Measurements from ENCODE around the gene RALGPS2. TPM values are rescaled to one million over a fixed set of nuclear protein-coding genes. Genes with fewer than 3 reads are reported as not detected.
A peak's percentile ranks its signal among the peaks of the same experiment; 100 is the strongest.
"Not testable (repeated sequence)": the region's sequence is repeated elsewhere in the genome, so short reads cannot be mapped to it uniquely, and the experiment has no call there.

The RALGPS2 gene
- total RNA-seq, 5 donors from 2014 or later (not counting 1 experiment from before 2014, with no cell fraction given): 11.2 to 17.5 (median 12.4) TPM

GRCh38 chr1:178747361-178747760, 22.3 kb downstream of the RALGPS2 start:
- H3K27me3 Mint-ChIP-seq; H3K27ac Mint-ChIP-seq; H3K27ac ChIP-seq (ENCODE audit: low read length); CTCF ChIA-PET; H3K4me3 ChIP-seq (ENCODE audit: control insufficient read depth in 1 of 2, extremely low read depth in 1 of 2, low read length in 1 of 2); H3K4me1 ChIP-seq (ENCODE audit: control insufficient read depth in 1 of 2, extremely low read depth in 1 of 2, insufficient read depth in 2 of 2, low read length in 2 of 2); H3K36me3 ChIP-seq (ENCODE audit: control insufficient read depth in 2 of 2, extremely low read depth in 1 of 2, insufficient read depth in 1 of 2, low read length in 1 of 2); ATAC-seq (replicated peaks in 1 of 4); H3K4me3 Mint-ChIP-seq; POLR2A ChIA-PET; DNase-seq; H3K4me1 Mint-ChIP-seq; H3K27me3 ChIP-seq (replicated peaks in 1 of 2; ENCODE audit: control insufficient read depth in 2 of 2, extremely low read depth in 1 of 2, insufficient read depth in 2 of 2, low read length in 1 of 2); H3K9me3 ChIP-seq: not testable (repeated sequence)
- Mint-ChIP-seq H3K9me3 (peaks cover 0 to 12% (median 0%) of the 10 kb centered on the region in 3 donors), H3K36me3 (peaks cover 18% of the 10 kb centered on the region)
- no CpG with 5 or more reads among the region's 3 CpGs for WGBS (ENCODE audit: insufficient coverage)

- no peaks in the 10 kb centered on the region for H3K36me3 ChIP-seq (ENCODE audit: control insufficient read depth in 2 of 2, extremely low read depth in 1 of 2, insufficient read depth in 1 of 2, low read length in 1 of 2)
- ATAC-seq (replicated peaks in 1 of 4) (no peak), DNase-seq (no peak)
- Mint-ChIP-seq H3K36me3 (peaks cover 7% of the 10 kb centered on the region), H3K27ac (no peak overlapping the region), H3K4me3 (no peak overlapping the region), H3K27me3 (no peaks in the 10 kb centered on the region), H3K4me1 (peaks cover 0 to 6% (median 0%) of the 10 kb centered on the region in 3 donors), H3K9me3 (no peaks in the 10 kb centered on the region)
- H3K27me3 ChIP-seq (replicated peaks in 1 of 2; ENCODE audit: control insufficient read depth in 2 of 2, extremely low read depth in 1 of 2, insufficient read depth in 2 of 2, low read length in 1 of 2): no peaks in the 10 kb centered on the region
- WGBS (ENCODE audit: insufficient coverage): 100% methylated on average over 1 of the region's 5 CpGs
- H3K27ac ChIP-seq (ENCODE audit: low read length): no peak overlapping the region
- no peaks in the 10 kb centered on the region for H3K9me3 ChIP-seq
- POLR2A ChIA-PET: no interaction called here
- H3K4me1 ChIP-seq (ENCODE audit: control insufficient read depth in 1 of 2, extremely low read depth in 1 of 2, insufficient read depth in 2 of 2, low read length in 2 of 2): no peaks in the 10 kb centered on the region
- H3K4me3 ChIP-seq (ENCODE audit: control insufficient read depth in 1 of 2, extremely low read depth in 1 of 2, low read length in 1 of 2): no peak overlapping the region
- CTCF ChIA-PET: interaction anchor here (1.1 to 1.3 kb wide), 3 partner anchors 217 to 219 kb away, joined by 3 to 4 read pairs (median 3); no protein-coding TSS in a partner anchor
These were observed 24.6 kb downstream of the RALGPS2 start for GRCh38 chr1:178749581-178750166.

- DNase-seq: no peak
- no peaks in the 10 kb centered on the region for H3K4me1 ChIP-seq (ENCODE audit: control insufficient read depth in 1 of 2, extremely low read depth in 1 of 2, insufficient read depth in 2 of 2, low read length in 2 of 2)
- no peaks in the 10 kb centered on the region for H3K9me3 ChIP-seq
- WGBS (ENCODE audit: insufficient coverage): 92% methylated on average over 3 of the region's 4 CpGs
- H3K27me3 Mint-ChIP-seq: no peaks in the 10 kb centered on the region
- H3K36me3 ChIP-seq (ENCODE audit: control insufficient read depth in 2 of 2, extremely low read depth in 1 of 2, insufficient read depth in 1 of 2, low read length in 1 of 2): no peaks in the 10 kb centered on the region
- H3K27ac Mint-ChIP-seq: no peak overlapping the region
- peaks cover 0 to 10% (median 3%) of the 10 kb centered on the region in 3 donors for H3K9me3 Mint-ChIP-seq
- POLR2A ChIA-PET: no interaction called here
- CTCF ChIA-PET: interaction anchor here in 1 of 2 donors (0.5 to 1.2 kb wide), 6 partner anchors 20 to 218 kb away, joined by 3 to 6 read pairs (median 4); no protein-coding TSS in a partner anchor
- H3K4me1 Mint-ChIP-seq: peaks cover 0 to 6% (median 0%) of the 10 kb centered on the region in 3 donors
- H3K4me3 Mint-ChIP-seq: no peak overlapping the region
- H3K27me3 ChIP-seq (replicated peaks in 1 of 2; ENCODE audit: control insufficient read depth in 2 of 2, extremely low read depth in 1 of 2, insufficient read depth in 2 of 2, low read length in 1 of 2): no peaks in the 10 kb centered on the region
- H3K36me3 Mint-ChIP-seq: peaks cover 15% of the 10 kb centered on the region
- no peak overlapping the region for H3K27ac ChIP-seq (ENCODE audit: low read length)
- no peak for ATAC-seq (replicated peaks in 1 of 4)
- H3K4me3 ChIP-seq (ENCODE audit: control insufficient read depth in 1 of 2, extremely low read depth in 1 of 2, low read length in 1 of 2): no peak overlapping the region
These were observed 26.0 kb downstream of the RALGPS2 start for GRCh38 chr1:178751046-178751445.

- no peaks in the 10 kb centered on the region for H3K27me3 Mint-ChIP-seq
- ChIA-PET CTCF (interaction anchor here (0.6 to 1.7 kb wide), 7 partner anchors 32 to 418 kb away, joined by 3 to 8 read pairs (median 4); no protein-coding TSS in a partner anchor), POLR2A (interaction anchor here in 1 of 2 donors (0.5 kb wide), 1 partner anchor 27 kb away, joined by 7 read pairs; no protein-coding TSS in a partner anchor)
- no peak overlapping the region for H3K27ac ChIP-seq (ENCODE audit: low read length)
- no peaks in the 10 kb centered on the region for H3K9me3 ChIP-seq
- H3K27ac Mint-ChIP-seq: no peak overlapping the region
- DNase-seq: no peak
- H3K9me3 Mint-ChIP-seq: peaks cover 3 to 22% (median 6%) of the 10 kb centered on the region in 3 donors
- H3K27me3 ChIP-seq (replicated peaks in 1 of 2; ENCODE audit: control insufficient read depth in 2 of 2, extremely low read depth in 1 of 2, insufficient read depth in 2 of 2, low read length in 1 of 2): no peaks in the 10 kb centered on the region
- no peak overlapping the region for H3K4me3 Mint-ChIP-seq
- H3K36me3 Mint-ChIP-seq: peaks cover 19% of the 10 kb centered on the region
- no peak for ATAC-seq (replicated peaks in 1 of 4)
- H3K4me1 ChIP-seq (ENCODE audit: control insufficient read depth in 1 of 2, extremely low read depth in 1 of 2, insufficient read depth in 2 of 2, low read length in 2 of 2): no peaks in the 10 kb centered on the region
- H3K4me1 Mint-ChIP-seq: peaks cover 0 to 19% (median 6%) of the 10 kb centered on the region in 3 donors
- H3K36me3 ChIP-seq (ENCODE audit: control insufficient read depth in 2 of 2, extremely low read depth in 1 of 2, insufficient read depth in 1 of 2, low read length in 1 of 2): no peaks in the 10 kb centered on the region
- no CpG with 5 or more reads among the region's 2 CpGs for WGBS (ENCODE audit: insufficient coverage)
- no peak overlapping the region for H3K4me3 ChIP-seq (ENCODE audit: control insufficient read depth in 1 of 2, extremely low read depth in 1 of 2, low read length in 1 of 2)
These were observed 27.8 kb downstream of the RALGPS2 start for GRCh38 chr1:178752891-178753290.

- DNase-seq; H3K4me1 ChIP-seq (ENCODE audit: control insufficient read depth in 1 of 2, extremely low read depth in 1 of 2, insufficient read depth in 2 of 2, low read length in 2 of 2); H3K4me3 Mint-ChIP-seq; H3K9me3 ChIP-seq; H3K27me3 Mint-ChIP-seq; H3K4me3 ChIP-seq (ENCODE audit: control insufficient read depth in 1 of 2, extremely low read depth in 1 of 2, low read length in 1 of 2); ATAC-seq (replicated peaks in 1 of 4); POLR2A ChIA-PET; CTCF ChIA-PET; H3K27me3 ChIP-seq (replicated peaks in 1 of 2; ENCODE audit: control insufficient read depth in 2 of 2, extremely low read depth in 1 of 2, insufficient read depth in 2 of 2, low read length in 1 of 2); H3K27ac ChIP-seq (ENCODE audit: low read length); H3K36me3 ChIP-seq (ENCODE audit: control insufficient read depth in 2 of 2, extremely low read depth in 1 of 2, insufficient read depth in 1 of 2, low read length in 1 of 2); H3K27ac Mint-ChIP-seq: not testable (repeated sequence)
- Mint-ChIP-seq H3K36me3 (peaks cover 26% of the 10 kb centered on the region), H3K9me3 (peaks cover 9 to 31% (median 10%) of the 10 kb centered on the region in 3 donors), H3K4me1 (peaks cover 0 to 19% (median 6%) of the 10 kb centered on the region in 3 donors)
- WGBS (ENCODE audit: insufficient coverage): no CpG with 5 or more reads among the region's 3 CpGs
These were observed 29.7 kb downstream of the RALGPS2 start for GRCh38 chr1:178754655-178755256.

GRCh38 chr1:178768423-178768822, 43.4 kb downstream of the RALGPS2 start:
- Mint-ChIP-seq H3K27ac (no peak overlapping the region), H3K4me1 (peaks cover 5 to 17% (median 12%) of the 10 kb centered on the region in 3 donors), H3K9me3 (peaks cover 9 to 27% (median 16%) of the 10 kb centered on the region in 3 donors), H3K36me3 (peaks cover 31% of the 10 kb centered on the region), H3K4me3 (no peak overlapping the region), H3K27me3 (no peaks in the 10 kb centered on the region)
- 27% methylated on average over 2 of the region's 4 CpGs for WGBS (ENCODE audit: insufficient coverage)
- H3K27ac ChIP-seq (ENCODE audit: low read length): no peak overlapping the region
- CTCF ChIA-PET: interaction anchor here (0.5 to 1.1 kb wide), 3 partner anchors 8 to 65 kb away, joined by 3 to 5 read pairs (median 5); no protein-coding TSS in a partner anchor
- ATAC-seq (replicated peaks in 1 of 4) (peak in 1 of 4 experiments; percentile 33), DNase-seq (peak in 5 of 35 experiments; percentile 0 to 56 (median 4))
- H3K36me3 ChIP-seq (ENCODE audit: control insufficient read depth in 2 of 2, extremely low read depth in 1 of 2, insufficient read depth in 1 of 2, low read length in 1 of 2): peaks cover 0 to 8% of the 10 kb centered on the region in 2 donors
- no peak overlapping the region for H3K4me3 ChIP-seq (ENCODE audit: control insufficient read depth in 1 of 2, extremely low read depth in 1 of 2, low read length in 1 of 2)
- H3K27me3 ChIP-seq (replicated peaks in 1 of 2; ENCODE audit: control insufficient read depth in 2 of 2, extremely low read depth in 1 of 2, insufficient read depth in 2 of 2, low read length in 1 of 2): peaks cover 0 to 4% of the 10 kb centered on the region in 2 experiments
- H3K9me3 ChIP-seq: peaks cover 3% of the 10 kb centered on the region
- POLR2A ChIA-PET: no interaction called here
- H3K4me1 ChIP-seq (ENCODE audit: control insufficient read depth in 1 of 2, extremely low read depth in 1 of 2, insufficient read depth in 2 of 2, low read length in 2 of 2): no peaks in the 10 kb centered on the region

Measured in T-cell (primary cell).